HG02623 (cell line): ENCODE results near the gene NACAD.

Experiments
- ATAC-seq: cut with Tn5 transposase; IDR thresholded peaks from one replicate; pipeline ENCODE4 v1.9.1; 2021; ENCODE audit warnings: moderate library complexity; ENCODE audit not compliant: unreplicated experiment

The NACAD gene, protein sequence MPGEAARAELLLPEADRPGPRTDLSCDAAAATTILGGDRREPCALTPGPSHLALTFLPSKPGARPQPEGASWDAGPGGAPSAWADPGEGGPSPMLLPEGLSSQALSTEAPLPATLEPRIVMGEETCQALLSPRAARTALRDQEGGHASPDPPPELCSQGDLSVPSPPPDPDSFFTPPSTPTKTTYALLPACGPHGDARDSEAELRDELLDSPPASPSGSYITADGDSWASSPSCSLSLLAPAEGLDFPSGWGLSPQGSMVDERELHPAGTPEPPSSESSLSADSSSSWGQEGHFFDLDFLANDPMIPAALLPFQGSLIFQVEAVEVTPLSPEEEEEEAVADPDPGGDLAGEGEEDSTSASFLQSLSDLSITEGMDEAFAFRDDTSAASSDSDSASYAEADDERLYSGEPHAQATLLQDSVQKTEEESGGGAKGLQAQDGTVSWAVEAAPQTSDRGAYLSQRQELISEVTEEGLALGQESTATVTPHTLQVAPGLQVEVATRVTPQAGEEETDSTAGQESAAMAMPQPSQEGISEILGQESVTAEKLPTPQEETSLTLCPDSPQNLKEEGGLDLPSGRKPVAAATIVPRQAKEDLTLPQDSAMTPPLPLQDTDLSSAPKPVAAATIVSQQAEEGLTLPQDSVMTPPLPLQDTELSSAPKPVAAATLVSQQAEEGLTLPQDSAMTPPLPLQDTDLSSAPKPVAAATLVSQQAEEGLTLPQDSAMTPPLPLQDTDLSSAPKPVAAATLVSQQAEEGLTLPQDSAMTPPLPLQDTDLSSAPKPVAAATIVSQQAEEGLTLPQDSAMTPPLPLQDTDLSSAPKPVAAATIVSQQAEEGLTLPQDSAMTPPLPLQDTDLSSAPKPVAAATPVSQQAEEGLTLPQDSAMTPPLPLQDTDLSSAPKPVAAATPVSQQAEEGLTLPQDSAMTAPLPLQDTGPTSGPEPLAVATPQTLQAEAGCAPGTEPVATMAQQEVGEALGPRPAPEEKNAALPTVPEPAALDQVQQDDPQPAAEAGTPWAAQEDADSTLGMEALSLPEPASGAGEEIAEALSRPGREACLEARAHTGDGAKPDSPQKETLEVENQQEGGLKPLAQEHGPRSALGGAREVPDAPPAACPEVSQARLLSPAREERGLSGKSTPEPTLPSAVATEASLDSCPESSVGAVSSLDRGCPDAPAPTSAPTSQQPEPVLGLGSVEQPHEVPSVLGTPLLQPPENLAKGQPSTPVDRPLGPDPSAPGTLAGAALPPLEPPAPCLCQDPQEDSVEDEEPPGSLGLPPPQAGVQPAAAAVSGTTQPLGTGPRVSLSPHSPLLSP (N-terminal part only)

DNA sequence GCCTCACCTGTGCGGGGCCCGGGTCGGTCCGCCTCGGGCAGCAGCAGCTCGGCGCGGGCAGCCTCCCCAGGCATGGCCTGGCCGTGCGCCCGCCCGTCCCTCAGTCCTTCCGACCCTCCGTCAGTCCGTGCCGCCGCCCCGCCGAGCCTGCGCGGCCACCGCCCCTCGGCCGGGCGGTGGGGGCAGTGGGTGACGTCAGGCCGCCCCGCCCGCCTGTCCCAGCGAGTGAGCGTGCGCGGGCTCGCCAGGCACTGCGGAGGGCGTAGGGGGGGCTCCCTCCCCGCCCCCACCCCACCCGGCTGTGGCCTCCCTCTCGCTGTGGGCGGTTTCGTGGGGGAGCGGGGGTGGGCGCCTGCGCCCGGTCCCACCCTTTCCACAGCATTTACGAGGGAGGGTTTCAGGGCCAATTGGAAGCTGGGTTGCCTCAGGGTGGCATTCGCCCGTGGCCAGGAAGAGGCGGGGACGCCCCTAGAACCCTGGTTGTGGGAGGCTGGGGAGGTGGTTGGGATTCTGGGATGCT lies at the start of gene NACAD:
Gene NACAD (minus strand): TSS at position 149 of the 520 bp plus-strand sequence. CDS start 75 bp downstream, at position 74.
- ATAC-seq, result no peak

DNA sequence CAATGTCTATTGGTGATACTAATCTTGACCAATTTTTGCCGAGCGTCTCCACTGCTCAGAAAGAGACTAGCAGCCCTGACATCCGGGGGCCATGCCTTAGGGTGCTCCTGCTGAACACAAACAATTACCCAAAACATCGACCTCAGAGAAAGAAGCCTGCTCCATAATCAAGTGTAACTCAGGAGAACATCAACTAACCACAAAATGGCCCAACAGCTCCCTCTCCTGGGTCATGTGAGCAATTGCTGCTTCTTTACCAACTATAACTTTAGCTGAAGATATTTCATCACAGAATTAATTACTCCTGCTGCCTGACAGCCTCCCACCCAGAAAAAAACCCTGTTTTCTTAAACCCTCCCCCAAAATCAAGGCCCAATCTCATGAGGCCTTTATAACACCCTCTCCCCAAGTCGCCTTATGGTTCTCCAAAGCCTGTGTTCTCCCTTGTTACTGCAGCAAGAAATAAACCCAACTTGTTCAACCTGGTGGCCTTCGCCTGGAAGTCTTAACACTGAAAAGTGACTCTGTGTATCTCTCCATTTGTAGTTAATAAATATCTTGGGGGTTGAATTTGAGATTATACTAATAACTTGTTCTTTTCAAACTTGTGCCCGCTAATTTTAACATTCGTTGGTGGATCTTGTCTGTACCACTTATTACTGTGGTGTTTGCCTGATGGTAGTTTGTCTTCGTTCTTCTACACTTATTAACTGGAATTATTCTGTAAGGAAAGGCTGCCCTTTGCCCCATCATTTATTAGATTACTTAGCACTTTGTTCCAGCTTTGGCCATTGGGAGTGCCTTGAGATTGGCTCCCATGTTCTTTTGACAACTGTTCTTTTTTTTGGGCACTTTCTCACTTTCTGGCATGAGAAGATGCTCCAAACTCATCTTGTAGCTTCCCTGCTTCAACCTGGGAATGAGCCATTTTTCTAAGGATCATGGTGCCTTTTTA lies 47.6 kb upstream of the NACAD start:
- ATAC-seq, result peak; percentile 53

DNA sequence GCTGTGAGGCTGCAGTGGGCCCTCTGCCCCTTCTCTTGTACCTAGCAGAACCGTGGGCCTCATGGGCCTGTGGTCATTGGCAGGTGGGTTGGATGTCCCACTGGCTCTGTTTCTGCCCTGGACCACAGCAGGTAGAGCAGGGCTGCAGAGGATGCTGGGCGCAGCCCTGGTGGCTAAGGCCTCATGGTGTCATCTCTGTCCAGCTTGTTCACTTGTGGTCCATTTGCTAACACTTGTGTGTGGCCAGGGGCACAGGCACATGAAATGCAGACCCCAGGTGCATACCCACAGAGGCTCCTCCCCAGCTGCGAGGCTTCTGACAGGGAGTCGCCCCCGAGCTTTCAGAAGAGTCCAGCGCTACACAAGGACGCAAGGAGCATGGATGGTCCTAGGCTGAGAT lies 45.1 kb upstream of the NACAD start:
- no peak for ATAC-seq

GRCh38 chr7:45133352-45133751 lies 44.6 kb upstream of the NACAD start:
- no peak for ATAC-seq

- no peak for ATAC-seq
These were observed 44.0 kb upstream of the NACAD start for GRCh38 chr7:45132708-45133320.

DNA sequence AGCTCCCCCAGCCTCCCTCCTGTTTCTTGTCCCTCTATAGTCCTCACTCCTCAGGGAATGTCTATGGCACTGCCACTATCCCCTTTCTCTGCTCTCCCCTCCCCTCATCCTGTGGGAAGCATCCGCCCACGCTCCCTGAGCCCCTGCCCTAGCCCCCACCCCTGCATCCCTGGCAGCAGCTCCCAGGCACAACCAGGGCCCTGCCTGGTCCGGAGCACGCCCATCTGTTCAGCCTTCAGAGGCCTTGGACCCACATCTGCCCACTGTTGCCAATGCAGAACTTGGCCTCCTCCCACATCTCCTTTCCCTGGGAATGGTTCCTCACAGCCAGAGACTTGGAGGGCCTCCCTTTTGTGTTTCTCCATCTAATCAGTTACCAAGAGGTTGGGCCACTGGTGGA lies 43.1 kb upstream of the NACAD start:
- ATAC-seq, result no peak

- no peak for ATAC-seq
These were observed 42.1 kb upstream of the NACAD start for GRCh38 chr7:45130910-45131309.

DNA sequence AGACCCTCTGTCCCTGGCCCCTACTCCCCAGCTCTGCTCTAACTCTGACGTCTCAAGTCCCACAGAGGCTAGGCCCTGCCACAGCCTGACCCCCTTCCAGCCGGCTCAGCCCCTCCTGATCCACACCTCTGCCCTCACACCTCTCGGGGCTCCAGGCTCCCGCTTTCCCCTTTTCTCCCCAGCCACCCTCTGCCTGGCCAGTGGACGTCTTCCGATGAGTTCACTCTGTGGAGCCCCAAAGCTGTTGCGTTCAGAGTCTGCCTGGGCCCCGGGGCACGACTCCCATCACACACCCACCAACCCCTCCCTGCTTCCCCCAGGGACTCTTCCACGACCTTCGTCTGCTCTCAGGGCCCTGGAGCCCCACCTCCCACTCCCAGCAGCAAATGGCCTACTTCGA lies 41.1 kb upstream of the NACAD start:
- ATAC-seq, result no peak

GRCh38 chr7:45129181-45129800 lies 40.5 kb upstream of the NACAD start:
- no peak for ATAC-seq

DNA sequence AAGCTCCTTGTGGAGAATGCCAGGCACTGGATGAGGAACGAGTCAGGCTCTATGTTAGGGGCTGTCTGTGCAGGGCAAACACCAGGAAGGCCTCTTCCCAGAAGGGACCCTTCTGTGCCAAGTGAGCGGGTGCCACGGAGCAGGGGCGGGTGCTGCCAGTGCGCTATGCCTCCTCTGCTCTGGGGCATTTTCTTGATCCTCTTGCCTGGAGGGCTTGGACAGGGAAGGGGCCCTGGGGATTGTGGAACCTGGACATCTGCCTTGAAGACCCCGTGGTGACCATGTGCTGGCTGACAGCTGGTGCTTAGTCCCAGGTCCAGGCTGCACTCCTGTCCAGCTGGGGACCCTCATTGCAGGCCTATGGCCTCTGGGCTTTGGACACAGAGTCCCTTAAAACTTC lies 38.2 kb upstream of the NACAD start:
- ATAC-seq, result no peak

GRCh38 chr7:45126201-45126600 lies 37.4 kb upstream of the NACAD start:
- ATAC-seq, result no peak

GRCh38 chr7:45125193-45125904 lies 36.6 kb upstream of the NACAD start:
- no peak for ATAC-seq

- no peak for ATAC-seq
These were observed 35.3 kb upstream of the NACAD start for GRCh38 chr7:45123913-45124710.

GRCh38 chr7:45122975-45123860 lies 34.4 kb upstream of the NACAD start:
- ATAC-seq, result no peak

GRCh38 chr7:45119550-45119949 lies 30.8 kb upstream of the NACAD start:
- no peak for ATAC-seq

DNA sequence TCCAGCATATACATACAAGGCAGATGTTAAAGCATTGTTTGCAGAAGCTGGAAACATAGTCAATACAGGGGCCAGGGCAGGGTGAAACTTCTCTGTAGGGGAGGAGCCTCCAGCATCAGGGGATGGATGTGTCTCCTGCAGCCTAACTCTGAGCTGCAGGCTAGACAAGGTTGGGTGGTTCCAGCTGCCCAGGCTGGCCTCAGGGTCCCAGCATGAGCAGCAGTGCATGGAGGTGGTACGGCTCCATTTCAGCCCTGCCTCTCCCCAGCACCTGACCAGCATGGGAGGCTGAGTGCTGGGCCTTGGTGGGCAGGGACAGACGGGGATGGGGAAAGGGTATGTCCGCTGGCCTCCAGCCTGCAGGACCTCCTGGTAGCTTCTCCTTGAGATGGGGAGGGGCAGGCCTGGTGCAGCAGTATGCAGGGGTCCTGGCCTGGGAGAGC lies 30.1 kb upstream of the NACAD start:
- ATAC-seq, result no peak
